ENCODE results near the gene DYNC2LI1. TPM values are rescaled to one million over a fixed set of nuclear protein-coding genes. Genes with fewer than 3 reads are reported as not detected.

DYNC2LI1 gene
- 48.0 TPM for total RNA-seq

DNA sequence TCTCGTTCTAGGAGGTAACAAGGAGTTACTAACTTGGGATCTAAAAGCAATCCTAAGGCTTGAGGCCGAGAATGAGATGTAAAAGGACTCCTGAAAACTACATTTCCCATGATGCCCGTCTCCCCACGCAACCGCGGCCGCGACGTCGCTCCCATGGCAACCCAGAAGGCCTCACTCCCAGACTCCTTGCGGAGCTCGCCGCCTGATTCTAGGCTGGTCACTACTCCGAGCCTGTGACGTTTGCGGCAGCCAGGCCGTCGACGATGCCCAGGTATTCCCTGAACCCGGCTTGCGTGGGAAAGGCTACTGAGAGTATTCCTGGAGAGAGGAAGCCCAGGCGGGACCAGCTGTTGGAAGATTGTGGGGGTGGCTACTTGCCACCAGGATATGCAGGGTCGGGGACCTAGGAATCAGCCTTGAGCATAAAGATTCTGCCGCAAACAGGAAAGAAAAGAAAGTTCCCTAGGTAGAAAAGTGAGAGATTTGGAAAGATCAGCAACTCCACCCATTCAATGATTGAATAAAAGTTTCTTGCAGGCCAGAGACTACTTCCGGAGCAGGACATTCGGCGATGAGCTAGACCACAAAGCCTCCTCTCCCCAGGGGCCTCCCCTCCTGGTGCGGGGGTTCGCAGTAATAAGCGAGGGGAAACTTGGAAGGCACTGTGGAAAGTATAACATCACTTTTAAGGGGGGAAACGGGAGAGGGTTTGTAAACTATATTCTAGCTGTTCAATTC, at the start of gene DYNC2LI1:
Gene DYNC2LI1 (plus strand): TSS at position 164 of the 738 bp plus-strand sequence. CDS start 100 bp downstream, at position 264.

DNA sequence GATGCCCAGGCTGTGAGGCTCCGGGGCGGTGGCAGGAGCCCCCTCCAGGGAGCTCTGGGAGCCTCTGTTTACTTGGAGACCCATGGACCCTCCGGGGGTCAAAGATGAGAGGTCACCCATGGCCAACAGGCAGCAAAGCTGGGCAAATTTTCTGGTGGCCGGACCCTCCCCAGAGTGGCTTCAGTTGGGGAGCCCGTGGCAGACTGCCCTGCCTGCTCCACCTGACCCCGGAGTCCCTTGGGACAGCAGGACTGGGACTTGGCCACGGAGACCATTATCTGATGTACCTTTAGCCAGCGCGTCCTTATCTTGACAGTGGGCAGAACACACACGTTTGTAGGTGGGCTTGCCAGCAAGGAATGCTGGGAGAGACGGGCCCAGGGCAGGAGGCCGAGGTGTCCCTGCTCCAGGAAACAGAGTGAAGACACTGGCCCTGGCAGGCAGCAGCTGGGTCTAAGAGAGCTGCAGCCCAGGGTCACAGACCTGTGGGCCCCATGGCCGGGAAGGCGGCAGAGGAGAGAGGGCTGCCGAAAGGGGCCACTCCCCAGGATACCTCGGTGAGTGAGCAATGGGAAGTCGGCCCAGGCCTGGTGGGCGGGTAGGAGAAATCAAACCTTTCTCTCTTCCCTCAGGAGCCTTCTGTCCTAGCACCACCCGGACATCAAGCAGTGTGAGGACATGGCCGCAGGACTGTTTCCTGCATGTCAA, 64.9 kb downstream of the DYNC2LI1 start, which contains the start of the genes ABCG5 and ABCG8:
Gene ABCG5 (minus strand): TSS at position 280 of the 708 bp plus-strand sequence. CDS start 160 bp downstream, at position 120.
Gene ABCG8 (plus strand): TSS at position 412 of the 708 bp plus-strand sequence. CDS start 83 bp downstream, at position 495.

Small RNAs within 50 kb of the gene (small RNA-seq; reads per million reads assigned to genes)
- gene RN7SKP66 = not detected

Other genes starting within 250 kb of the DYNC2LI1 start
- 36.2 TPM for gene THADA, start 178.0 kb upstream of the DYNC2LI1 start, total RNA-seq
- 7.6 TPM for gene PLEKHH2, start 136.8 kb upstream of the DYNC2LI1 start, total RNA-seq
- gene C1GALT1C1L, start 97.6 kb upstream of the DYNC2LI1 start, total RNA-seq = 0.92 TPM
- gene ABCG5, start 64.8 kb downstream of the DYNC2LI1 start, total RNA-seq = 0.23 TPM
- gene ABCG8, start 64.9 kb downstream of the DYNC2LI1 start, total RNA-seq = 1.2 TPM
- 117 TPM for gene LRPPRC, start 221.9 kb downstream of the DYNC2LI1 start, total RNA-seq